A673 (cell line): Measurements from ENCODE around the gene GMDS. TPM values are rescaled to one million over a fixed set of nuclear protein-coding genes. Genes with fewer than 3 reads are reported as not detected.

ENCODE experiments used
- BruUV-seq: library from RNA; stranded (reverse); fragments of 400-500 nt; replicated peaks from 2 replicates; lab custom pipeline; 2021; lab: Mats Ljungman, UMichigan
- CTCF ChIA-PET: fragments of 300-600 bp; sonication (Branson Sonifier 250); formaldehyde crosslinking; loops from one replicate; lab custom pipeline; 2022; ENCODE audit warnings: antibody characterized with exemption; lab: Charles Lee
- POLR2A ChIA-PET: fragments of 300-600 bp; sonication (Branson Sonifier 250); formaldehyde crosslinking; loops from one replicate; lab custom pipeline; 2022; ENCODE audit warnings: antibody characterized with exemption; ENCODE audit not compliant: low non-redundant PET; lab: Charles Lee
- DNase-seq: peaks from one replicate; pipeline ENCODE4 v3.0.0-alpha.2; 2015; ENCODE audit warnings: low spot score
- H3K27ac ChIP-seq: fragments of 200-600 bp; sonication (generic); 2 replicates; pipeline ENCODE4 v1.5.1; 2016; ENCODE audit warnings: mixed run types, low read depth, mild to moderate bottlenecking, mixed read lengths, antibody characterized with exemption, low read length; ENCODE audit not compliant: poor library complexity, severe bottlenecking
- H3K27me3 ChIP-seq: fragments of 200-600 bp; sonication (generic); replicated peaks from 2 replicates; pipeline ENCODE4 v1.6.1; 2017; ENCODE audit warnings: mixed run types, low read depth, mild to moderate bottlenecking, mixed read lengths, antibody characterized with exemption, low read length; ENCODE audit not compliant: insufficient read depth, poor library complexity
- H3K36me3 ChIP-seq: fragments of 200-600 bp; sonication (generic); 2 replicates; pipeline ENCODE4 v1.6.1; 2016; ENCODE audit warnings: mixed run types, mild to moderate bottlenecking, mixed read lengths, antibody characterized with exemption, low read length; ENCODE audit not compliant: insufficient read depth, poor library complexity, severe bottlenecking
- H3K4me1 ChIP-seq: fragments of 200-600 bp; sonication (generic); 2 replicates; pipeline ENCODE4 v1.6.1; 2017; ENCODE audit warnings: mixed run types, mild to moderate bottlenecking, mixed read lengths, antibody characterized with exemption, low read length; ENCODE audit not compliant: insufficient read depth, poor library complexity, severe bottlenecking
- H3K4me3 ChIP-seq: fragments of 200-600 bp; sonication (generic); 2 replicates; pipeline ENCODE4 v1.5.1; 2016; ENCODE audit warnings: low read depth, mixed run types, mild to moderate bottlenecking, mixed read lengths, low read length; ENCODE audit not compliant: poor library complexity, severe bottlenecking
- H3K9me3 ChIP-seq: fragments of 200-600 bp; sonication (generic); 2 replicates; pipeline ENCODE4 v1.6.1; 2016; ENCODE audit warnings: mixed run types, low read depth, mild to moderate bottlenecking, mixed read lengths, antibody characterized with exemption, low read length; ENCODE audit not compliant: poor library complexity, severe bottlenecking
- CTCF ChIP-seq: fragments of 300-800, 200-600 bp; sonication (generic); conservative IDR thresholded peaks from 2 replicates; pipeline ENCODE4 v1.5.1; 2017; ENCODE audit warnings: low read depth, mild to moderate bottlenecking, antibody characterized with exemption, low read length, moderate library complexity, mixed read lengths
- EZH2 ChIP-seq: fragments of 200-600 bp; sonication (generic); IDR thresholded peaks from 2 replicates; pipeline ENCODE4 v1.6.1; 2017; ENCODE audit warnings: borderline replicate concordance, low read depth, mild to moderate bottlenecking, mixed read lengths, antibody characterized with exemption, low read length; ENCODE audit not compliant: poor library complexity, severe bottlenecking
- intact Hi-C: fragments of 100-400 bp; cut with micrococcal nuclease; formaldehyde crosslinking; loops from one replicate; pipeline ENCODE4 v1.10.0; 2022; ENCODE audit not compliant: unreplicated experiment
- total RNA-seq: library from RNA; stranded (reverse); gene quantifications from 2 replicates; pipeline ENCODE4 v1.2.3, GENCODE V29; 2021

GMDS gene
- total RNA-seq, 1 experiment from 2014 or later: 15.2 TPM

GRCh38 chr6:1825277-1825676 lies 420.1 kb downstream of the GMDS start:
- H3K36me3 ChIP-seq: no peaks in the 10 kb centered on the region
- peaks cover 6% of the 10 kb centered on the region for H3K4me1 ChIP-seq
- ChIA-PET POLR2A (no interaction called here), CTCF (no interaction called here)
- no peaks in the 10 kb centered on the region for H3K27me3 ChIP-seq
- H3K4me3 ChIP-seq: no peak overlapping the region
- intact Hi-C loops: no loop called here
- no peak for DNase-seq
- H3K27ac ChIP-seq: no peak overlapping the region
- TF ChIP-seq EZH2 (no peak), CTCF (no peak)
- no peaks in the 10 kb centered on the region for H3K9me3 ChIP-seq
- BruUV-seq: no TSS peak

GRCh38 chr6:1821513-1822183 lies 423.8 kb downstream of the GMDS start:
- DNase-seq: peak; percentile 25
- Histone ChIP-seq H3K4me3 (peak overlapping the region; percentile 32), H3K27ac (peak overlapping the region; percentile 51), H3K9me3 (no peaks in the 10 kb centered on the region), H3K4me1 (peaks cover 6% of the 10 kb centered on the region), H3K36me3 (no peaks in the 10 kb centered on the region), H3K27me3 (no peaks in the 10 kb centered on the region)
- CTCF ChIA-PET: no interaction called here
- no TSS peak for BruUV-seq
- TF ChIP-seq CTCF (no peak), EZH2 (no peak)
- POLR2A ChIA-PET: no interaction called here
- intact Hi-C loops: no loop called here

- intact Hi-C loops: no loop called here
- Histone ChIP-seq H3K27ac (peak overlapping the region; percentile 51), H3K9me3 (no peaks in the 10 kb centered on the region), H3K36me3 (no peaks in the 10 kb centered on the region), H3K4me1 (peaks cover 6% of the 10 kb centered on the region), H3K27me3 (no peaks in the 10 kb centered on the region), H3K4me3 (peak overlapping the region; percentile 32)
- CTCF ChIA-PET: no interaction called here
- BruUV-seq: no TSS peak
- TF ChIP-seq EZH2 (no peak), CTCF (no peak)
- DNase-seq: no peak
- POLR2A ChIA-PET: no interaction called here
These were observed 424.3 kb downstream of the GMDS start for GRCh38 chr6:1821164-1821512.
